H1 (cell line): Measurements from ENCODE around the gene E2F1. TPM values are rescaled to one million over a fixed set of nuclear protein-coding genes. Genes with fewer than 3 reads are reported as not detected.

ENCODE experiments used
- CTCF ChIA-PET: fragments of 300-600 bp; sonication (Branson Sonifier 250); formaldehyde crosslinking; loops from one replicate; lab custom pipeline; 2021; ENCODE audit not compliant: partially characterized antibody; lab: Charles Lee
- POLR2A ChIA-PET: fragments of 300-600 bp; sonication (Branson Sonifier 250); formaldehyde crosslinking; loops from one replicate; lab custom pipeline; 2021; ENCODE audit warnings: inconsistent platforms; ENCODE audit not compliant: partially characterized antibody; lab: Charles Lee
- DNase-seq, 2 experiments: peaks; one replicate each; pipeline versions ENCODE4 v3.0.0 to v3.0.0-alpha.2; 2010 to 2022; ENCODE audit warnings: low spot score in 2 of 2, low read depth in 1 of 2, mixed read lengths in 1 of 2
- FAIRE-seq: peaks from 2 replicates; lab custom pipeline; 2011; peaks lifted over from hg19 to GRCh38; lab: Jason Lieb, UNC
- H2AFZ ChIP-seq: 2 replicates; pipeline ENCODE4 v1.8.1; 2012; ENCODE audit warnings: low read length, inconsistent platforms
- H2AK5ac ChIP-seq: 2 replicates; pipeline ENCODE4 v1.6.1; 2013; ENCODE audit warnings: low read depth, low read length
- H2BK120ac ChIP-seq: replicated peaks from 2 replicates; pipeline ENCODE3; 2013; ENCODE audit warnings: low read depth, low read length, inconsistent platforms
- H2BK12ac ChIP-seq: 2 replicates; pipeline ENCODE4 v1.6.1; 2013; ENCODE audit warnings: low read depth, low read length
- H2BK15ac ChIP-seq: 2 replicates; pipeline ENCODE4 v1.6.1; 2013; ENCODE audit warnings: low read length
- H2BK20ac ChIP-seq: 2 replicates; pipeline ENCODE4 v1.6.1; 2013; ENCODE audit warnings: low read length
- H2BK5ac ChIP-seq: 2 replicates; pipeline ENCODE4 v1.6.1; 2013; ENCODE audit warnings: low read depth, low read length
- H3K14ac ChIP-seq: 2 replicates; pipeline ENCODE4 v1.6.1; 2013; ENCODE audit warnings: inconsistent platforms; ENCODE audit not compliant: insufficient read length
- H3K18ac ChIP-seq: 2 replicates; pipeline ENCODE4 v1.6.1; 2013; ENCODE audit warnings: low read length; ENCODE audit errors: extremely low read depth
- H3K23ac ChIP-seq: 2 replicates; pipeline ENCODE4 v1.6.1; 2013; ENCODE audit warnings: inconsistent platforms; ENCODE audit not compliant: insufficient read length
- H3K23me2 ChIP-seq: 2 replicates; pipeline ENCODE4 v1.6.1; 2013; ENCODE audit warnings: low read depth, low read length
- H3K27ac ChIP-seq: 2 replicates; pipeline ENCODE4 v1.6.1; 2011; ENCODE audit warnings: low read depth, low read length, inconsistent platforms
- H3K27me3 ChIP-seq, 4 experiments: replicated peaks in 1 of 4; 1 replicate in 1 of 4; 2 replicates in 3 of 4; pipeline versions ENCODE4 v1.6.1 to v1.8.1; 2011 to 2013; ENCODE audit warnings: low read length in 3 of 4, mild to moderate bottlenecking in 3 of 4, inconsistent platforms in 2 of 4, mixed read lengths in 2 of 4, moderate library complexity in 1 of 4; ENCODE audit not compliant: control insufficient read depth in 3 of 4, insufficient read depth in 3 of 4; ENCODE audit errors: extremely low read depth in 1 of 4
- H3K36me3 ChIP-seq, 4 experiments: 2 replicates each; pipeline versions ENCODE4 v1.6.1 to v1.8.1; 2011 to 2013; ENCODE audit warnings: mild to moderate bottlenecking in 4 of 4, low read length in 3 of 4, moderate library complexity in 2 of 4, control low read depth in 1 of 4, inconsistent platforms in 1 of 4; ENCODE audit not compliant: insufficient read depth in 4 of 4, control insufficient read depth in 2 of 4
- H3K4ac ChIP-seq: replicated peaks from 2 replicates; pipeline ENCODE3; 2013; ENCODE audit warnings: low read length, low read depth, mixed read lengths, inconsistent platforms; ENCODE audit not compliant: insufficient read length
- H3K4me1 ChIP-seq, 4 experiments: replicated peaks in 1 of 4; 1 replicate in 1 of 4; 2 replicates in 3 of 4; pipeline versions ENCODE4 v1.6.1 to v1.8.1; 2011 to 2013; ENCODE audit warnings: low read length in 3 of 4, inconsistent platforms in 2 of 4, mixed read lengths in 1 of 4; ENCODE audit not compliant: insufficient read depth in 4 of 4, control insufficient read depth in 3 of 4
- H3K4me2 ChIP-seq, 2 experiments: 2 replicates each; pipeline versions ENCODE4 v1.6.1 to v1.8.1; 2011 to 2013; ENCODE audit warnings: low read depth in 2 of 2, low read length in 2 of 2, control low read depth in 1 of 2, inconsistent platforms in 1 of 2, mild to moderate bottlenecking in 1 of 2; ENCODE audit not compliant: insufficient read depth in 1 of 2
- H3K4me3 ChIP-seq, 4 experiments: fragments of 200-600, 300-600 bp in 1 of 4; sonication (generic), shearing (Covaris generic), sonication (Bioruptor Twin) in 1 of 4; 2 replicates each; pipeline versions ENCODE4 v1.5.1 to v1.8.1; 2011 to 2016; ENCODE audit warnings: low read length in 4 of 4, low read depth in 3 of 4, control low read depth in 2 of 4, inconsistent platforms in 2 of 4, mild to moderate bottlenecking in 2 of 4, mixed read lengths in 1 of 4, moderate library complexity in 1 of 4; ENCODE audit not compliant: insufficient read depth in 2 of 4; ENCODE audit errors: extremely low read depth in 1 of 4
- H3K56ac ChIP-seq: replicated peaks from 2 replicates; pipeline ENCODE3; 2013; ENCODE audit warnings: low read depth, mild to moderate bottlenecking, mixed read lengths, low read length, inconsistent platforms; ENCODE audit not compliant: insufficient read length
- H3K79me1 ChIP-seq: 2 replicates; pipeline ENCODE4 v1.6.1; 2013; ENCODE audit warnings: low read depth, low read length, control low read depth
- H3K79me2 ChIP-seq, 2 experiments: 2 replicates each; pipeline versions ENCODE4 v1.6.1 to v1.8.1; 2012 to 2013; ENCODE audit warnings: low read length in 2 of 2, mild to moderate bottlenecking in 2 of 2, inconsistent platforms in 1 of 2; ENCODE audit not compliant: insufficient read depth in 2 of 2, control insufficient read depth in 1 of 2
- H3K9ac ChIP-seq, 4 experiments: replicated peaks in 1 of 4; 1 replicate in 1 of 4; 2 replicates in 3 of 4; pipeline versions ENCODE4 v1.6.1 to v1.8.1; 2011 to 2013; ENCODE audit warnings: low read depth in 3 of 4, low read length in 3 of 4, control low read depth in 2 of 4, mild to moderate bottlenecking in 2 of 4, moderate library complexity in 2 of 4, inconsistent platforms in 1 of 4; ENCODE audit errors: extremely low read depth in 1 of 4
- H3K9me3 ChIP-seq, 2 experiments: 2 replicates each; pipeline versions ENCODE4 v1.6.1 to v1.8.1; 2012 to 2013; ENCODE audit warnings: mild to moderate bottlenecking in 2 of 2, moderate library complexity in 2 of 2, control low read depth in 1 of 2, inconsistent platforms in 1 of 2, low read depth in 1 of 2, low read length in 1 of 2, mixed read lengths in 1 of 2; ENCODE audit not compliant: insufficient read depth in 2 of 2
- H4K20me1 ChIP-seq, 2 experiments: replicated peaks in 1 of 2; 2 replicates each; pipeline versions ENCODE3 to v1.8.1; 2011 to 2013; ENCODE audit warnings: inconsistent platforms in 2 of 2, low read length in 2 of 2, mild to moderate bottlenecking in 1 of 2; ENCODE audit not compliant: insufficient read depth in 2 of 2, control insufficient read depth in 1 of 2
- H4K5ac ChIP-seq: 2 replicates; pipeline ENCODE4 v1.6.1; 2013; ENCODE audit warnings: low read length, low read depth, mixed read lengths, inconsistent platforms; ENCODE audit not compliant: insufficient read length
- H4K8ac ChIP-seq: 2 replicates; pipeline ENCODE4 v1.8.0; 2013; ENCODE audit warnings: mild to moderate bottlenecking, moderate library complexity, low read length, inconsistent platforms; ENCODE audit not compliant: insufficient read depth; ENCODE audit errors: extremely low read depth
- H4K91ac ChIP-seq: replicated peaks from 2 replicates; pipeline ENCODE3; 2013; ENCODE audit warnings: low read length, mixed read lengths, inconsistent platforms; ENCODE audit not compliant: insufficient read length
- POLR2AphosphoS5 ChIP-seq: IDR thresholded peaks from 2 replicates; pipeline ENCODE4 v1.6.1; 2011; ENCODE audit warnings: low read depth, low read length
- RFX5 ChIP-seq: IDR thresholded peaks from 2 replicates; pipeline ENCODE4 v1.6.1; 2011; ENCODE audit warnings: low read depth, low read length, improper control_type of control experiment, borderline replicate concordance
- WGBS, 2 experiments: shearing (Covaris generic) in 1 of 2; methylation state at CpG; one replicate each; pipeline versions ENCODE4 v1.1.6 to v1.1.7; 2013 to 2015; ENCODE audit warnings: low lambda C conversion rate in 2 of 2, mixed read lengths in 2 of 2, inconsistent platforms in 1 of 2, low coverage in 1 of 2, missing lambda C conversion rate in 1 of 2; ENCODE audit not compliant: insufficient replicate concordance in 2 of 2, insufficient coverage in 1 of 2, insufficient read length in 1 of 2; ENCODE audit errors: extremely low coverage in 1 of 2, missing lambda C conversion rate in 1 of 2; 5-methylcytosine and 5-hydroxymethylcytosine counted together
- polyA plus RNA-seq, 7 experiments: library from polyadenylated mRNA; depleted of rRNA in 3 of 7; stranded (reverse) in 5 of 7; unstranded in 2 of 7; fragments of >200 nt in 5 of 7; fragments of 200-250 nt in 2 of 7; gene quantifications; 1 replicate in 5 of 7; 2 replicates in 1 of 7; 4 replicates in 1 of 7; pipeline versions ENCODE4 v1.2.1 to v1.2.3, GENCODE V29; 2011 to 2013; ENCODE audit warnings: missing spikeins in 2 of 7, mixed read lengths in 2 of 7
- total RNA-seq: library from RNA; stranded (reverse); fragmentation: NEBNext Ultra II Directional; extraction: Animal tissue kit (Norgen Biotek cat#: 25700); gene quantifications from 2 replicates; pipeline ENCODE4 v1.2.1, GENCODE V29; 2021

Gene E2F1
- total and polyA plus RNA-seq, 2 of the 8 experiments (the other 6 are each of a cell fraction or from before 2014, with no cell fraction given) = 33.4 to 35.8 TPM

- Histone ChIP-seq H3K18ac (no peak overlapping the region), H3K23me2 (no peaks in the 10 kb centered on the region), H3K9me3 (no peaks in the 10 kb centered on the region), H3K9ac (no peak overlapping the region), H3K27ac (no peak overlapping the region), H3K4ac (no peak overlapping the region), H3K4me1 (peaks cover 0 to 11% (median 1%) of the 10 kb centered on the region in 4 experiments; a peak in 4 of 7 replicates), H2AFZ (no peak overlapping the region), H2BK12ac (no peak overlapping the region), H3K4me2 (no peak overlapping the region), H3K56ac (no peak overlapping the region), H2BK15ac (no peak overlapping the region), H4K8ac (no peak overlapping the region), H2AK5ac (no peak overlapping the region), H3K79me1 (no peaks in the 10 kb centered on the region), H2BK20ac (no peak overlapping the region), H2BK120ac (no peak overlapping the region), H3K14ac (no peak overlapping the region), H4K20me1 (peaks cover 0 to 2% of the 10 kb centered on the region in 2 experiments), H3K4me3 (no peak overlapping the region), H3K36me3 (no peaks in the 10 kb centered on the region), H3K79me2 (no peaks in the 10 kb centered on the region), H4K5ac (no peak overlapping the region), H4K91ac (no peak overlapping the region), H3K23ac (no peak overlapping the region), H2BK5ac (no peak overlapping the region), H3K27me3 (no peaks in the 10 kb centered on the region)
- 88% methylated on average over 10 of the region's 10 CpGs; no CpG with 5 or more reads in 1 of the 2 experiments for WGBS, 2 experiments
- FAIRE-seq = no peak
- DNase-seq = no peak
- ChIA-PET CTCF (interaction anchor here (0.8 to 4.5 kb wide), 2 partner anchors 17 to 193 kb away, joined by 3 to 38 read pairs; partner anchors contain the start of gene ACTL10), POLR2A (interaction anchor here (0.7 to 1.7 kb wide), 5 partner anchors 8 to 249 kb away, joined by 3 to 6 read pairs (median 3); partner anchors contain the start of genes ACTL10 and CDK5RAP1)
- TF ChIP-seq POLR2AphosphoS5 (peak; percentile 24; the same call in 1 of the 2 replicates), RFX5 (no peak)
These were observed 35.2 kb downstream of the E2F1 start for GRCh38 chr20:33650753-33651561.
